Raji (cell line): ENCODE results near the gene NPC1L1.

Source experiments
- POLR2A ChIP-seq: IDR thresholded peaks from 2 replicates; pipeline ENCODE4 v1.6.1; 2011; ENCODE audit warnings: low read depth, low read length, control low read depth; ENCODE audit not compliant: insufficient read depth

NPC1L1 gene

DNA sequence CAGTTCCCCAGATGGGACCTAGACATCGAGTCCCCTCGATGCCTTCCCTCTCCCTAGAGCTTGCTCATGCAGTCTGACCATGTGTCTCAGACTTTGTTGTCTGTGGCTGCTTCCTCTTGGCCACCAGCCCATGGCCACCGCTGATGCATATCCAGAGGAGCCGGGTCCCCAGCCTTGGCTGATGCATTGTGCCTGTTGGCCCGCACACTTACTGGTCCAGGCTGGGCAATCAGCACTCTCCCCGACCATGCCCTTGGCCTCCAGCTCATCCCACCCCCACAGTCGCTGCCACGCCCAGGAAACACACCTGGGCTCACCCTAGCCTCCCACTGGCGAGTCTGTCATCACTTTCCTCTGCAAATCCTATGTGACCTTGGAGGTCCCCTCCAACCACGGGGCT, 10.1 kb downstream of the NPC1L1 start:
- no peak for TF ChIP-seq POLR2A

DNA sequence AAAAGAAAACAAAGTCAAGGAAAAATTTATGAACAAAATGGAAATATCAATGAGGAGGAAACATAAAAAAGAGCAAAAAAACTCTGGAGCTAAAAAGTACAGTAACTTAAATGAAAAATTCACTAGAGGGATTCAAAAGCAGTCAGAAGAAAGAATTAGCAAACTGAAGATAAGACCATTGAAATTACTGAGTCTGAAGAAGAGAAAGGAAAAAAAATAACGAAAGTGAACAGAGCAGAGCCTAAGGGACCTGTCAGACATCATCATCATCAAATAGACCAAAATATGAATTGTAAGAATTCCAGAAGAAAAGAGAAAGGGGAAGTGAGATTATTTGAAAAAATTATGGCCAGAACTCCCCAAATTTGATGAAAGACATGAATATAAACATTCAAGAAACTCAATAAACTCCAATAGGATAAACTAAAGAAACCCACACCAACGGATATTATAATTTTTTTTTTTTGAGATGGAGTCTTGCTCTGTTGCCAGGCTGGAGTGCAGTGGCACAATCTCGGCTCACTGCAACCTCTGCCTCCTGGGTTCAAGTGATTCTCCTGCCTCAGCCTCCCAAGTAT, 16.2 kb downstream of the NPC1L1 start:
- TF ChIP-seq POLR2A = no peak

DNA sequence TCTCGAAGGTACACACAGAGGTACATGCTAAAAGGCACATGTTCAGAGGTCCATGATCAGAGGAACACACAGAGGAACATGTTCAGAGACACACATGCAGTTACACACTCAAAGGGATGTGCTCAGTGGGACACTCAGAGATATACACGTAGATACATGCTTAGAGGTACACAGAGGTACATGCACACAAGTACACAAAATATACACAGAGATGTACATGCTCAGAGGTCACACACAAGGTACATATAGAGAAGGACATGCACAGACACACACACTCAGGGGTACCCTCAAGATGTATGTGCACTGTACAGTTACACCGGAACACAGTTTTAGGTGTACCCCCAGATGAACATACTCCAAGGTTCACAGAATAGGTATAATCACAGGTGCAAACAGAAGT, 18.8 kb downstream of the NPC1L1 start:
- TF ChIP-seq POLR2A = no peak

DNA sequence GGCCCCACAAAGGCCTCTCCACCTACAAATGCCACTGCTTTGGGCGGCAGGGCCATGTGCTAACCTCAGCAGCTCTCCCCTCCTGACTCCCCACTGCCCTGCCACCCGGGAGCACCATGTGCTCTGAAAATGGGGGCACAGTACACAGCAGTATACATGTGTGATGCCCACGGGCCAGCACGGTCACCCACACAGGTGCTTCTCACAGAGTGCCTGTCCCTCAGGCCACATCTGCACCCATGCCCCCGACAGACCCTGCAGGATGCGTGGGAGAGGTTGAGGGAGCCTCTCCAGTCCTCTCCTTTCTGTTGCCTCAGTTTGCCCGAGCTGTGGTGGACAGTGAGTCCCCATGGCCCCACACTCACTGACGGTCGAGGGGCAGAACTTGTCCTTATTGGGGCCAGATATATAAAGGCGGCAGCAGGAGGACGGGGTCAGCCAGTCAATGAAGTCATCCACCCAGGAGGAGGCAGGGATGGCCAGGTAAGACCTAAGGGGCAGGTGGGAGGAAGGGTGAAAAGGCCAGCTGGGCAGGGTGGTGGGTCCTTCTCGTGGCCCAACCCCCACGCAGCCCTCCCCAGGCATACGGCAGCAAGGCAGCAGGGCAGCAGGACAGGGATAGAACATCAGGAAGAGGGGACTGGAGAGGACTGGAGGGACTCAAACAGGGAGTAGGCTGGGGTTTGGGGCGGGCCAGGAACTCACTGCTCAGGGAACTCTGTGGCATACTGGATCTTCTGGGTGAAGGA, 19.6 kb downstream of the NPC1L1 start:
- TF ChIP-seq POLR2A = no peak

DNA sequence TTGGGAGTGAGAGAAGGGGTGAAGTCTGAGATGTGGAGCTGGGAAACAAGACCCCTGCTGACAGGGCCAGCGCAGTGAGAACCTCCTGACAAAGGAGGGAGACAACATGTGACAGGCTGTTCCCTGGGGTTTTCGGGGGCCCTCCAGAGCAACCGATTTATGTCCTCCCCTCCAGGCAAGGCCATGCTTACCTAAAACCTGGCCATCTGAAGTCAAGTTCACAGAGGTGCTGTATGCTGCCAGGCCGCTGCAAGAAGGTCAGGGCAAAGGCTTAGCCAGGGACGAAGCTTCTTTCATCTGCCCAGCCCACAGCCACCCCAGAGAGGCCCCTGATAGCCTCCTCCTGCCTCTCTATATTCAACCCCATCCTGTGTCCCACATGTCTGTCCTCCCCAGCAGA, 20.6 kb downstream of the NPC1L1 start:
- TF ChIP-seq POLR2A = no peak

DNA sequence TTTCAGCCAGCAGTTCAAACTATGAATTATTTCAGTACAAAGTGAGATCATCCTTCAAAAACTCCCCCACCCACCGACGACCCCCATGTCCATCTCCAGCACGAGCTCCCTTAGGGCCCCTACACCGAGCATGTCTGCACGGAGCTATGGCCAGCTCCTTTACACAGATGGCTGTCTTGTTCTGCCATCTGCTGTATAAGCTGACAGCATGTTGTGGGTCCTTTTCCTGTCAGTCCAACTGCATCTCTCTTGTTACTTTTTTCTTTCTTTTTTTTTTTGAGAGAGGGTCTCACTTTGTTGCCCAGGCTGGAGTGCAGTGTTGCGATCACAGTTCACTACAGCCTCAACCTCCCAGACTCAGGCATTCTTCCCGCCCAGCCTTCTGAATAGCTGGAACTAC, 21.6 kb downstream of the NPC1L1 start:
- no peak for TF ChIP-seq POLR2A

DNA sequence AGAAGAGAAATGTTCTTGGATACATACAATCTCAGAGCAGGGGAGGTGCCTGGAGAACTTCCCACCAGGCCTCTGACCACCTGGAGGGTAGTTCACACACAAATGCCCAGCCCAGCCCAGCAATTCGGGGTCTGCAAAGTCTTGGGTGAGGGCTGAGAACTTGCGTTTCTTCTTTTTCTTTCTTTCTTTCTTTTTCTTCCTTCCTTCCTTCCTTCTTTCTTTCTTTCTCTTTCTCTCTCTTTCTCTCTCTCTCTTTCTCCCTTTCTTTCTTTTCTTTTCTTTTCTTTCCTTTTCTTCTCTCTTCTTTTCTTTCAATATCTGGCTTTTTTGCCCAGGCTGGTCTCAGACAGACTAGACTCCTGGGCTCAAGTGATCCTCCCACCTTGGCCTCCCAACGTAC, 22.4 kb downstream of the NPC1L1 start:
- no peak for TF ChIP-seq POLR2A

DNA sequence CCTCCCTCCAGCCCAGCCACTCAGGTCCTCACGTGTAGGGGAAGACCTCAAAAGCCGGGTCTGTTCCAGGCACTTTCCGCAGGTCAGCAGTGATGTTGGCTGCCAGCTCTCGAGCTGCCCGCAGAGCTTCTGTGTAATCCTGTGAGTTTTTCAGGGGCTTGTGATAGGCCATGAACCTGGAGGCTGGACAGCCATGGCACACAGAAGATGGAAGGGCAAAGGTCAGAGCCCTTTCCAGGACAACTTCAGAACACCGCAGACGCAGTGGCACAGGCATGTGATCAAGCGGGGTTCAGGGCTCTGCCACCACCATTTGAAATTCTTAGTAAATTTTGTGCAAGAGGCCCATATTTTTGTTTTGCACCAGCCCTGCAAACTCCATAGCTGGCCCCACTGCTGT, 24.0 kb downstream of the NPC1L1 start:
- no peak for TF ChIP-seq POLR2A

DNA sequence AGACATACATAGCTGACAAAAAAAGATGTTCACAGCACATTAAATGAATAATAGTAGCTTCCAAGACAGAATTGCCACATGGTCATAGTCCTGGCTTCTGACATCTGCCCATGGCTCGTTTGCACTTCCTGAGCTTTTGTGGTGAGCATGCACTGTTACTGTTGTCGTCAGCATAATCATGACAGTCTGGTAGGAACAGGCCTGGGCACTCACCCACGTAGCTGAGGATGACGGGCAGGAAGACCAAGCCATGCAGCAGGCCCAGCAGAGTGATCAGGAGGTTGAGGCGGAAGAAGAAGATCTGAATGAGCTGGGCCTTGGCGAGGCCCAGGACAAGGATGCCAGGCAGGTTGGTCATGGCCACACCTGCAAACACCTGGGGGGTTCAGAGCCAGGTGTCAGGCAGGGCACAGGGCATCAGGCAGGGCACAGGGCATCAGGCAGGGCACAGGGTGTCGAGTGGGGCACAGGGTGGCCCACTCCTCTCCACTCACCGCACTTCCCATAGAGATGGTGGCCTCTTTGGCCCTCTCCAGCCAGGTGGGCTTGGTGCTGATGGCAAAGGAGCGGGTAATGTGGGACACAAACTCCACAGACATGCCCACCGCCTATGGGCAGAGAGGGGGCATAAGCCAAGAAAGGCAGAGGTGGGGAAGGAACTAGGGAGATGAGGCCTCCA, 25.4 kb downstream of the NPC1L1 start:
- TF ChIP-seq POLR2A = no peak

DNA sequence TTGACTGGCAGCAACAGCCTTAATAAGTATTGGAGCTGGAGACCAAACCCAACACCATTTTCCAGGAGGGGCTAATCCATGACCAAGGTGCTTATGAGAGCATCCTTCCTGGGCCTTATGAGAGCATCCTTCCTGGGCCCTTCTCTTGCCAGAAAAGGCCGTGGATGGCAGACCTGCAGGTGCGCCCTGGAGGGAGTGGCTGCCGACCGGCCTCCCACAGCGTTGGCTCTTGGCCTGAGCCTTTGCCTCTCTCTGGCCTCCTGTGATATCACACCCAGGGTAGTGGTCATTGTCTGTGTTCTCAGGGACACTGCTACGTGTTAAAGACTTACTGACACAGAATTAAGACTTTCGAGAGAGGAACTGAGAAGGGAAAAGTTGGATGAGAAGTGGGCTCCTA, 28.4 kb downstream of the NPC1L1 start:
- TF ChIP-seq POLR2A = no peak

DNA sequence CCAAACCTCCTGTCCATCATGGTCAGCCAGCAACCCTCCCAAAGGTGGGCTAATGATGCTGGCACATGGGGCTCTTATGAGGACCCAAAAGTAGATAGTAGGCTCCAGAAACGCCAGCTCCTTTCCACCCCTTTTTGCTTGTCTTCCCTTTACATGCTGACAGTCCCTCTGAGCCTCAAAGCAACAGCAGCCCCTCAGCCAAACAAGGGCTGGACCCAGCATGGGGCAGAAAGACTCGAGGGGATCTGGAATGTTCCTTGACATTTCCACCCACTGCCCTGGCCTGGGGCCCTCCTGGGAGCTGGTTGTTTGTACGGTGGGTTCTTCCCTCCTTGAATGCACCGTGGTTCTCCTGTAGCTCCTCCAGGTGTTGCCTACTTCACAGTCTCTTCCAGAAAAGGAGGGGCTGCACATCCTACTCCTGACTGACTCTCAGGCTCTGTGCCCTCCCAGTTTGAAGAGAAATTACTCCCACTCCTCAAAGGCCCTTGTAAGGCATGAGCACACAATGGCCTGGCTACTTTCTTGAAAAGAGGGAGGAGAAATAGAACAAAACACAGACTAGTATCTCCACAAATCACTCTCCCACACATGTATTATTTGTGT, 29.2 kb downstream of the NPC1L1 start:
- TF ChIP-seq POLR2A = no peak

DNA sequence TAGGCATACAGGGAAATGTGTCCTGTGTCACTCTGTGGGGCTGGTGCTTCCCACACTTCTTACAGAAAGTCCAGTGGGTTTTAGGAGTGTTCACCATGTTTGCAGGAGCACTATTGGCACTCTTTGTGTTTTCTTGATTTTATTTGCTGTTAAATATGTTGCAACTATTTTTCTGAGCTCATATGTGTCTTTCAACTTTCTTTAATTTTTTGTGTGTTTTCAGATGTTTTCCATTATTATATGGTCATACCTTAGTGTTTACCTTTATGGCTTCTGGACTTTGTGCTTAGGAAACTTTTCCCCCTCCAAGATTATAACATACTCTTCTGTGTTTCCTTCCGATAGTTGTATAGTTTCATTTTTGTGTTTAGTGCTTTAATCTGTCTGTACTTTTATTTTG, 29.9 kb downstream of the NPC1L1 start:
- no peak for TF ChIP-seq POLR2A

DNA sequence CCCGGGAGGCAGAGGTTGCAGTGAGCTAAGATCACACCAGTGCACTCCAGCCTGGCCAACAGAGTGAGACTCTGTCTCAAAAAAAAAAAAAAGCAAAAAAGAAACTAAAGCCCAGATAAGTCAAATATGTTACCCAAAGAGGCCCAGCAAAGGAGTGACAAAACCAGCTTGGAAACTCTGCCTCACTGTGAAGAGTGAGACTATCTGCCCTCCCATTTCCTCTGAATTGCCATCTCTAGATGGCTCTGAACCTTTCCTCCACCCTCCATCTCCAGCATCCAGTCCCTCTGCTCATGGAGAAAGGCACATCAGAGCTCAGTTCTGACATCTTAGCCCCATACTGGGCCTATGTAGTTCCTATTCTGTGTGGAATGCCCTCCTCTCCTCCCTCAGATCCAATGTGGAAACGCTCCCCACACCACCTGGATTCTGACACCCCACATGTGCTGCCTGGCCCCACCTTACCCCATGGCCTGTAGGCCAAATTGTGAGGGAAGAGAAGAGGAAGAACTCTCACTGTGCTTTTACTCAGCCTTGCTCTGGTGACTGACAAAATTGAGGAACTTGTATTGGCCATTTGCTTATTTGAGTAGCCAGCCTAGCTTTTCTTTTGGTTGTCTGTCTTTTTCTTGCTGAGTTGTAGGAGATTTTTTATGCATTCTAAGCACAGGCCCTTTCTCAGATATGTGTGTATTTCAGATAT, 32.7 kb downstream of the NPC1L1 start:
- TF ChIP-seq POLR2A = no peak

DNA sequence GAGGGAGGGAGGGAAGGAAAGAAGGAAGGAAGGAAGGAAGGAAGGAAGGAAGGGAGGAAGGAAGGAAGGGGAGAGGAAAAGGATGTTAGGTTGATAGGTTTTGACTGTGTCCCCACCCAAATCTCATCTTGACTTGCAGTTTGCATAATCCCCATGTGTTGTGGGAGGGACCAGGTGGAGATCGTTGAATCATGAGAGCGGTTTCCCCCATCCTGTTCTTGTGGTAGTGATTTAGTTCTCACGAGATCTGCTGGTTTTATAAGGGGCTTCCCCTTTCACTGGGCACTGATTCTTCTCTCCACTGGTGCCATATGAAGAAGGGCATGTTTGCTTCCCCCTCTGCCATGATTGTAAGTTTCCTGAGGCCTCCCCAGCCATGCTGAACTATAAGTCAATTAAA, 35.5 kb downstream of the NPC1L1 start:
- no peak for TF ChIP-seq POLR2A

DNA sequence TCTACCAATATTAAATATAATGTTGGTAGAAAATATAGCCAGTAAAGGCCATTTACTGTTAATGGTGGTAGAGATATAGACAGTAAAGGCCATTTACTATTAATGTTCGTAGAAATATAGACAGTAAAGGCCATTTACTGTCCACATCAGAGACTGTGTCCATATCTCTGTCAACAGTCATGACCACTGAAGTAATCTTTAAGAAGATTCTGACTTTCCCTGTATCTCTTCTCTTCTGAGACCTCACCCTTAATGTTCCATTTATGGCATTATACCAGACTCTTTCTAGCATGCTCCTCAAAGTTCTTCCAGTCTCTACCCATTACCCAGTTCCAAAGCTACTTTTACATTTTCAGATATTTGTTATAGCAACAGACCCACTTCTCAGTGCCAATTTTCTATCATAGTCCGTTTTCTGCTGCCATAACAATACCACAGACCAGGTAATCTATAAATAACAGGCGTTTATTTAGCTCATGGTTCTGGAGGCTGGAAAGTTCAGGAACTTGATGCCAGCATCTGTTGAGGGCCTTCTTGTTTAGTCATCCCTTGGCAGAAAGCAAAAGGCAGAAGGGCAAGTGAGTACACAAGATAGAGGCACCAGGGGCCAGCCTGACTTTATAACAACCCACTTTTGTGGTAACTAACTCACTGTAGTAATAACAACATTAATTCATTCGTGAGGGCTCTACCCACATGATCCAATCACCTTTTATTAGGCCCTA, 42.7 kb downstream of the NPC1L1 start:
- TF ChIP-seq POLR2A = no peak
